Fibroblast of skin of right quadriceps (primary cell): Measurements from ENCODE around the gene TMBIM6.

Experiments used
- DNase-seq: peaks from one replicate; pipeline ENCODE4 v3.0.0-alpha.2; 2013

TMBIM6 gene

GRCh38 chr12:49800421-49801140, 59.2 kb downstream of the TMBIM6 start:
- DNase-seq, result no peak

GRCh38 chr12:49801141-49802063, 60.0 kb downstream of the TMBIM6 start:
- DNase-seq, result no peak

- no peak for DNase-seq
These were observed 62.5 kb downstream of the TMBIM6 start for GRCh38 chr12:49803693-49804450.

- DNase-seq, result no peak
These were observed 63.5 kb downstream of the TMBIM6 start for GRCh38 chr12:49804821-49805220.

- no peak for DNase-seq
These were observed 64.1 kb downstream of the TMBIM6 start for GRCh38 chr12:49805409-49805808.

GRCh38 chr12:49806321-49806813, 65.0 kb downstream of the TMBIM6 start:
- DNase-seq, result no peak

- no peak for DNase-seq
These were observed 65.5 kb downstream of the TMBIM6 start for GRCh38 chr12:49806877-49807276.

- DNase-seq, result no peak
These were observed 66.7 kb downstream of the TMBIM6 start for GRCh38 chr12:49807991-49808580.

GRCh38 chr12:49808686-49809380, 67.5 kb downstream of the TMBIM6 start:
- DNase-seq, result no peak

GRCh38 chr12:49809381-49809905, 68.1 kb downstream of the TMBIM6 start:
- DNase-seq, result no peak

- no peak for DNase-seq
These were observed 68.6 kb downstream of the TMBIM6 start for GRCh38 chr12:49809906-49810389.

GRCh38 chr12:49811136-49811535, 69.8 kb downstream of the TMBIM6 start:
- no peak for DNase-seq

- no peak for DNase-seq
These were observed 70.6 kb downstream of the TMBIM6 start for GRCh38 chr12:49811961-49812401.

GRCh38 chr12:49813131-49813530, 71.8 kb downstream of the TMBIM6 start:
- DNase-seq, result no peak
